Fibroblast of lung (primary cell): Measurements from ENCODE around the gene HOXC10.

Source experiments
- EZH2 ChIP-seq: IDR thresholded peaks from 2 replicates; pipeline ENCODE4 v1.5.1; 2012; ENCODE audit warnings: low read length, control low read depth, mild to moderate bottlenecking; ENCODE audit errors: missing control alignments
- TF ChIP-seq, protein P1 (sequence below), 2 donors: IDR thresholded peaks in 1 of 2; conservative IDR thresholded peaks in 1 of 2; 1 replicate in 1 of 2; 2 replicates in 1 of 2; pipeline ENCODE4 v1.5.1; 2011 to 2012; ENCODE audit warnings: low read length in 2 of 2, control low read depth in 1 of 2, inconsistent platforms in 1 of 2, low read depth in 1 of 2, mild to moderate bottlenecking in 1 of 2

DNA sequence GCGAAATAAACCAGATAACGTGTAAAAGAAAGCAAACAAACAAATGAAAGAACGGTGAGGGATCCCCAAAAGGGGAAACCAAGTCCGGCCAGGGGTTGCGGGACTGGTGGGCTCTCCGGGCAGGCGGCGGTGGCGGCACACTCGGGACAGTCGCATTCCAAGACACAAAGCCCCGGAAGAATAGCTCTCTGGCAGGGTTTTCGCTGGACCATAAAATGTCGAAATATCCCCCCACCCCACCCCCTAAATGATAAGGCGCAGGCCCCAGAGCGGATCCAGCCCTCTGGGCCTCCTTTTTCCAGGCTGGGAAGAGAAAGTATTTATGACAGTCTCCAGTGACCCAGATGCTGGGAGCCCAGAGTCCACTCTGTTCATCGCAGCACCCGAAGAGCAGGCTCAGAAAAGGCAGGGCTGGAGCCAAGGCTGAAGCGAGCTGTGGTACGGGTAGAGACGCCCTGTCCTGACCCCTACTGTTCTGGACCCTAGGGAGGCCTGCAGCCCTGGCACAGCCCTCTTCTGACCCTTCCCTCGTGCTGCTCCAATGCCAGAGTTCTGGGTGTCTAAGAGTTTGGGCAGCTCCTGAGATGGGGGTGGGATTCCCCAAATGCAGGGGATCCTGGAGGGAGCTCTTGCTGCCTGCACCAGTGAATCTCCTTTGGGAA lies 21.7 kb downstream of the HOXC10 start:
- TF ChIP-seq EZH2: no peak
- TF ChIP-seq, protein P1, sequence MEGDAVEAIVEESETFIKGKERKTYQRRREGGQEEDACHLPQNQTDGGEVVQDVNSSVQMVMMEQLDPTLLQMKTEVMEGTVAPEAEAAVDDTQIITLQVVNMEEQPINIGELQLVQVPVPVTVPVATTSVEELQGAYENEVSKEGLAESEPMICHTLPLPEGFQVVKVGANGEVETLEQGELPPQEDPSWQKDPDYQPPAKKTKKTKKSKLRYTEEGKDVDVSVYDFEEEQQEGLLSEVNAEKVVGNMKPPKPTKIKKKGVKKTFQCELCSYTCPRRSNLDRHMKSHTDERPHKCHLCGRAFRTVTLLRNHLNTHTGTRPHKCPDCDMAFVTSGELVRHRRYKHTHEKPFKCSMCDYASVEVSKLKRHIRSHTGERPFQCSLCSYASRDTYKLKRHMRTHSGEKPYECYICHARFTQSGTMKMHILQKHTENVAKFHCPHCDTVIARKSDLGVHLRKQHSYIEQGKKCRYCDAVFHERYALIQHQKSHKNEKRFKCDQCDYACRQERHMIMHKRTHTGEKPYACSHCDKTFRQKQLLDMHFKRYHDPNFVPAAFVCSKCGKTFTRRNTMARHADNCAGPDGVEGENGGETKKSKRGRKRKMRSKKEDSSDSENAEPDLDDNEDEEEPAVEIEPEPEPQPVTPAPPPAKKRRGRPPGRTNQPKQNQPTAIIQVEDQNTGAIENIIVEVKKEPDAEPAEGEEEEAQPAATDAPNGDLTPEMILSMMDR (conservative IDR thresholded peaks at IDR 0.05 in 1 of 2, IDR thresholded peaks at IDR 0.05 in 1 of 2; ENCODE audit: low read depth in 1 of 2, low read length in 2 of 2): no peak
